Fibroblast of lung (primary cell): Measurements from ENCODE around the gene IL1F10.

Experiments used
- CTCF ChIP-seq, 2 donors: IDR thresholded peaks in 1 of 2; conservative IDR thresholded peaks in 1 of 2; 1 replicate in 1 of 2; 2 replicates in 1 of 2; pipeline ENCODE4 v1.5.1; 2011 to 2012; ENCODE audit warnings: low read length in 2 of 2, control low read depth in 1 of 2, inconsistent platforms in 1 of 2, low read depth in 1 of 2, mild to moderate bottlenecking in 1 of 2
- EZH2 ChIP-seq: IDR thresholded peaks from 2 replicates; pipeline ENCODE4 v1.5.1; 2012; ENCODE audit warnings: low read length, control low read depth, mild to moderate bottlenecking; ENCODE audit errors: missing control alignments

GRCh38 chr2:113018509-113018908, 49.3 kb upstream of the IL1F10 start:
- TF ChIP-seq CTCF (conservative IDR thresholded peaks at IDR 0.05 in 1 of 2, IDR thresholded peaks at IDR 0.05 in 1 of 2; ENCODE audit: low read depth in 1 of 2, low read length in 2 of 2) (no peak), EZH2 (no peak)
